A549 (cell line): ENCODE data around the gene CHCHD6. TPM values are rescaled to one million over a fixed set of nuclear protein-coding genes. Genes with fewer than 3 reads are reported as not detected.

Source experiments
- ATAC-seq, 2 experiments: fragments of 200-7000 bp in 1 of 2; fragments of >200 bp in 1 of 2; cut with Nextera tagmentation in 1 of 2; cut with Tn5 transposase in 1 of 2; 3 replicates each; pipeline versions ENCODE4 v1.8.0 to v1.9.1; 2018 to 2020; ENCODE audit warnings: mild to moderate bottlenecking in 1 of 2, moderate library complexity in 1 of 2
- CTCF ChIA-PET: fragments of 300-600 bp; sonication (Branson Sonifier 250); formaldehyde crosslinking; extraction: SDS; loops from one replicate; lab custom pipeline; 2021; ENCODE audit warnings: antibody characterized with exemption, inconsistent platforms; lab: Yijun Ruan, JAX
- POLR2A ChIA-PET: fragments of 350-600 bp; formaldehyde crosslinking; extraction: SDS; loops from one replicate; lab custom pipeline; 2021; ENCODE audit warnings: antibody characterized with exemption, inconsistent platforms; lab: Yijun Ruan, JAX
- DNase-seq, 2 experiments: peaks; one replicate each; pipeline versions ENCODE4 v3.0.0 to v3.0.0-alpha.2; 2011 to 2016; ENCODE audit warnings: low read depth in 1 of 2, low spot score in 1 of 2
- FAIRE-seq: peaks from 2 replicates; lab custom pipeline; 2011; peaks lifted over from hg19 to GRCh38; lab: Jason Lieb, UNC
- H3K27ac ChIP-seq, 2 experiments: fragments of >200 bp; sonication (Bioruptor Twin); formaldehyde crosslinking; 3 replicates each; pipeline ENCODE4 v1.5.1; 2016 to 2017
- H3K4me1 ChIP-seq: fragments of >200 bp; sonication (Bioruptor Twin); formaldehyde crosslinking; 3 replicates; pipeline ENCODE4 v1.6.1; 2016
- H3K4me2 ChIP-seq: fragments of >200 bp; sonication (Bioruptor Twin); formaldehyde crosslinking; 3 replicates; pipeline ENCODE4 v1.6.1; 2016
- H3K4me3 ChIP-seq: fragments of >200 bp; sonication (Bioruptor Twin); formaldehyde crosslinking; 3 replicates; pipeline ENCODE4 v1.5.1; 2016
- H3K9me3 ChIP-seq: fragments of >200 bp; sonication (Bioruptor Twin); formaldehyde crosslinking; 3 replicates; pipeline ENCODE4 v1.6.1; 2016
- CEBPB ChIP-seq, 2 experiments: fragments of >200 bp in 1 of 2; sonication (Bioruptor Twin) in 1 of 2; formaldehyde crosslinking in 1 of 2; IDR thresholded peaks; 2 replicates each; pipeline ENCODE4 v1.6.1; 2012 to 2016
- EP300 ChIP-seq, 2 experiments: fragments of >200 bp; sonication (Bioruptor Twin); formaldehyde crosslinking; IDR thresholded peaks; 2 replicates in 1 of 2; 3 replicates in 1 of 2; pipeline ENCODE4 v1.6.1; 2016 to 2017
- FOSB ChIP-seq: fragments of 250-450 bp; sonication (Bioruptor Pico); IDR thresholded peaks from 2 replicates; pipeline ENCODE4 v1.5.0; 2020; ENCODE audit warnings: mild to moderate bottlenecking, moderate library complexity
- FOSL2 ChIP-seq, 2 experiments: fragments of 450-650 bp in 1 of 2; fragments of >200 bp in 1 of 2; sonication (Bioruptor Twin) in 1 of 2; formaldehyde crosslinking; IDR thresholded peaks; 2 replicates each; pipeline versions ENCODE4 v1.5.0 to v1.6.1; 2016 to 2020; ENCODE audit warnings: mild to moderate bottlenecking in 1 of 2, moderate library complexity in 1 of 2
- HDAC2 ChIP-seq: fragments of 200-600 bp; sonication (generic); IDR thresholded peaks from 2 replicates; pipeline ENCODE4 v1.6.1; 2016
- HOXB13 ChIP-seq: fragments of 250-450 bp; sonication (Bioruptor Pico); IDR thresholded peaks from 2 replicates; pipeline ENCODE4 v1.5.0; 2020; ENCODE audit warnings: low read depth, mild to moderate bottlenecking, moderate library complexity
- KDM5A ChIP-seq: fragments of 200-600 bp; sonication (generic); IDR thresholded peaks from 2 replicates; pipeline ENCODE4 v1.6.1; 2016; ENCODE audit warnings: antibody characterized with exemption, mild to moderate bottlenecking
- MAZ ChIP-seq: fragments of 150-350 bp; IDR thresholded peaks from 2 replicates; pipeline ENCODE4 v1.6.1; 2014; ENCODE audit warnings: antibody characterized with exemption, low read depth, low read length, borderline replicate concordance
- MYC ChIP-seq: IDR thresholded peaks from 2 replicates; pipeline ENCODE4 v1.6.1; 2012; ENCODE audit warnings: mild to moderate bottlenecking, inconsistent platforms, low read length, improper control_type of control experiment, borderline replicate concordance
- PHF8 ChIP-seq: fragments of 200-600 bp; sonication (generic); IDR thresholded peaks from 2 replicates; pipeline ENCODE4 v1.6.1; 2016; ENCODE audit warnings: low read depth, mild to moderate bottlenecking, antibody characterized with exemption, moderate library complexity, borderline replicate concordance
- RFX5 ChIP-seq: fragments of 450-650 bp; IDR thresholded peaks from 2 replicates; pipeline ENCODE4 v1.7.1; 2014; ENCODE audit warnings: antibody characterized with exemption, mild to moderate bottlenecking, moderate library complexity
- ZC3H11A ChIP-seq: fragments of 450-650 bp; IDR thresholded peaks from 2 replicates; pipeline ENCODE4 v1.6.1; 2014; ENCODE audit warnings: antibody characterized with exemption, mild to moderate bottlenecking
- ZSCAN20 ChIP-seq: fragments of 250-450 bp; sonication (Bioruptor Pico); IDR thresholded peaks from 2 replicates; pipeline ENCODE4 v1.8.0; 2022; ENCODE audit warnings: mild to moderate bottlenecking, moderate library complexity
- WGBS: methylation state at CpG from one replicate; pipeline ENCODE4 v1.1.6; 2017; ENCODE audit errors: missing lambda C conversion rate; 5-methylcytosine and 5-hydroxymethylcytosine counted together
- polyA plus RNA-seq, 4 experiments: library from polyadenylated mRNA; depleted of rRNA in 3 of 4; stranded (reverse); fragments of >200 nt; fragmentation: RNase III in 1 of 4; extraction: RNeasy Plus Mini Kit Qiagen cat#74134 plus additional on column Dnase treatment in 1 of 4; gene quantifications; 2 replicates in 3 of 4; 3 replicates in 1 of 4; pipeline ENCODE4 v1.2.3, GENCODE V29; 2011 to 2017
- TF ChIP-seq, protein P1 (sequence below): IDR thresholded peaks from 2 replicates; pipeline ENCODE4 v1.6.1; 2012
- TF ChIP-seq, protein P2 (sequence below): IDR thresholded peaks from 2 replicates; pipeline ENCODE4 v1.6.1; 2012
- TF ChIP-seq, protein P3 (sequence below): fragments of 250-450 bp; sonication (Bioruptor Pico); IDR thresholded peaks from 2 replicates; pipeline ENCODE4 v1.5.0; 2021; ENCODE audit warnings: mild to moderate bottlenecking, moderate library complexity, borderline replicate concordance
- TF ChIP-seq, protein P4 (sequence below): fragments of >200 bp; sonication (Bioruptor Twin); formaldehyde crosslinking; IDR thresholded peaks from 3 replicates; pipeline ENCODE4 v1.5.1; 2016
- TF ChIP-seq, protein P5 (sequence below): fragments of 450-650 bp; IDR thresholded peaks from 2 replicates; pipeline ENCODE4 v1.6.1; 2014; ENCODE audit warnings: antibody characterized with exemption
- TF ChIP-seq, protein P6 (sequence below): fragments of >200 bp; sonication (Bioruptor Twin); formaldehyde crosslinking; IDR thresholded peaks from 2 replicates; pipeline ENCODE4 v1.6.1; 2016
- TF ChIP-seq, protein P7 (sequence below): fragments of >200 bp; sonication (Bioruptor Twin); formaldehyde crosslinking; IDR thresholded peaks from 3 replicates; pipeline ENCODE4 v1.6.1; 2016

Gene CHCHD6
- polyA plus RNA-seq, 2 of the 4 experiments (the other 2 are of a cell fraction) = 15.0 to 18.1 TPM

DNA sequence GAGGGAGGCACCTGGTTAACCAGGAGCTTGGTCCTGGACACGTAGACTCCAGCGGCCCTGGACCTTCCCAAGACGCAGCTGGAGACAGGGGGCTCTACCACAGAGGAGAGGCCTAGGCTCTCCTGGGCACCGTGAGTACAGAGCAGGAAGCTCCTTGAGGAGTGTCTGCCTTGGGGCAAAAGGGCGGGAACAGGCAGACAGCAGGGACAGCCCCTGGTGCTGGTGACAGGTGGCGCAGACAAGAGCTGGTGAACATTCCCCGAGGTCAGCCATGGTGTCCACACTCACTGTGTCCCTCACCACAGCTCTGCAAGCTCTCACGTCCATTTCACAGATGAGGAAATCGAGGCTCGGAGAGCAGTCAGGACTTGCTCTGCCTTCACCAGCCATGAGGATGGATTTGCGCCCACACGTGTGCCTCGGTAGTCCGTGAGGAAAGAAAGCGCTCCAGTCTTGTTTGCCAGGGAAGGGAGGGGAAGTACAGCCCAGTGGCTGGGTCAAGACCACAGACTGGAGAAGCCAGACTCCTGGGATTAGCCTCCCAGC lies 276.3 kb downstream of the CHCHD6 start:
- Histone ChIP-seq H3K4me3 (no peak overlapping the region), H3K9me3 (0 out of 3 replicates have a peak, but pooled peaks cover 5% of the 10 kb centered on the region), H3K4me2 (no peak overlapping the region), H3K4me1 (peaks cover 17% of the 10 kb centered on the region), H3K27ac (no peak overlapping the region)
- DNase-seq = no peak
- ATAC-seq = no peak
- FAIRE-seq = no peak
- TF ChIP-seq KDM5A (no peak), ZSCAN20 (CRISPR knock-in tag) (no peak), HDAC2 (no peak), FOSB (no peak), MAZ (no peak), HOXB13 (CRISPR knock-in tag) (no peak), RFX5 (no peak), MYC (no peak), PHF8 (no peak), ZC3H11A (no peak), FOSL2 (IDR thresholded peaks at IDR 0.05) (no peak), FOSL2 (CRISPR knock-in tag; IDR thresholded peaks at IDR 0.05) (no peak), EP300 (IDR thresholded peaks at IDR 0.05) (no peak), CEBPB (IDR thresholded peaks at IDR 0.05) (no peak)
- TF ChIP-seq, protein P1, sequence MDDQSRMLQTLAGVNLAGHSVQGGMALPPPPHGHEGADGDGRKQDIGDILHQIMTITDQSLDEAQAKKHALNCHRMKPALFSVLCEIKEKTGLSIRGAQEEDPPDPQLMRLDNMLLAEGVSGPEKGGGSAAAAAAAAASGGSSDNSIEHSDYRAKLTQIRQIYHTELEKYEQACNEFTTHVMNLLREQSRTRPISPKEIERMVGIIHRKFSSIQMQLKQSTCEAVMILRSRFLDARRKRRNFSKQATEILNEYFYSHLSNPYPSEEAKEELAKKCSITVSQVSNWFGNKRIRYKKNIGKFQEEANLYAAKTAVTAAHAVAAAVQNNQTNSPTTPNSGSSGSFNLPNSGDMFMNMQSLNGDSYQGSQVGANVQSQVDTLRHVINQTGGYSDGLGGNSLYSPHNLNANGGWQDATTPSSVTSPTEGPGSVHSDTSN = no peak
- TF ChIP-seq, protein P2, sequence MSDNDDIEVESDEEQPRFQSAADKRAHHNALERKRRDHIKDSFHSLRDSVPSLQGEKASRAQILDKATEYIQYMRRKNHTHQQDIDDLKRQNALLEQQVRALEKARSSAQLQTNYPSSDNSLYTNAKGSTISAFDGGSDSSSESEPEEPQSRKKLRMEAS = no peak
- TF ChIP-seq, protein P3, sequence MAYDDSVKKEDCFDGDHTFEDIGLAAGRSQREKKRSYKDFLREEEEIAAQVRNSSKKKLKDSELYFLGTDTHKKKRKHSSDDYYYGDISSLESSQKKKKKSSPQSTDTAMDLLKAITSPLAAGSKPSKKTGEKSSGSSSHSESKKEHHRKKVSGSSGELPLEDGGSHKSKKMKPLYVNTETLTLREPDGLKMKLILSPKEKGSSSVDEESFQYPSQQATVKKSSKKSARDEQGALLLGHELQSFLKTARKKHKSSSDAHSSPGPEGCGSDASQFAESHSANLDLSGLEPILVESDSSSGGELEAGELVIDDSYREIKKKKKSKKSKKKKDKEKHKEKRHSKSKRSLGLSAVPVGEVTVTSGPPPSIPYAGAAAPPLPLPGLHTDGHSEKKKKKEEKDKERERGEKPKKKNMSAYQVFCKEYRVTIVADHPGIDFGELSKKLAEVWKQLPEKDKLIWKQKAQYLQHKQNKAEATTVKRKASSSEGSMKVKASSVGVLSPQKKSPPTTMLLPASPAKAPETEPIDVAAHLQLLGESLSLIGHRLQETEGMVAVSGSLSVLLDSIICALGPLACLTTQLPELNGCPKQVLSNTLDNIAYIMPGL (CRISPR knock-in tag) = no peak
- TF ChIP-seq, protein P4, sequence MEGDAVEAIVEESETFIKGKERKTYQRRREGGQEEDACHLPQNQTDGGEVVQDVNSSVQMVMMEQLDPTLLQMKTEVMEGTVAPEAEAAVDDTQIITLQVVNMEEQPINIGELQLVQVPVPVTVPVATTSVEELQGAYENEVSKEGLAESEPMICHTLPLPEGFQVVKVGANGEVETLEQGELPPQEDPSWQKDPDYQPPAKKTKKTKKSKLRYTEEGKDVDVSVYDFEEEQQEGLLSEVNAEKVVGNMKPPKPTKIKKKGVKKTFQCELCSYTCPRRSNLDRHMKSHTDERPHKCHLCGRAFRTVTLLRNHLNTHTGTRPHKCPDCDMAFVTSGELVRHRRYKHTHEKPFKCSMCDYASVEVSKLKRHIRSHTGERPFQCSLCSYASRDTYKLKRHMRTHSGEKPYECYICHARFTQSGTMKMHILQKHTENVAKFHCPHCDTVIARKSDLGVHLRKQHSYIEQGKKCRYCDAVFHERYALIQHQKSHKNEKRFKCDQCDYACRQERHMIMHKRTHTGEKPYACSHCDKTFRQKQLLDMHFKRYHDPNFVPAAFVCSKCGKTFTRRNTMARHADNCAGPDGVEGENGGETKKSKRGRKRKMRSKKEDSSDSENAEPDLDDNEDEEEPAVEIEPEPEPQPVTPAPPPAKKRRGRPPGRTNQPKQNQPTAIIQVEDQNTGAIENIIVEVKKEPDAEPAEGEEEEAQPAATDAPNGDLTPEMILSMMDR = no peak
- TF ChIP-seq, protein P5, sequence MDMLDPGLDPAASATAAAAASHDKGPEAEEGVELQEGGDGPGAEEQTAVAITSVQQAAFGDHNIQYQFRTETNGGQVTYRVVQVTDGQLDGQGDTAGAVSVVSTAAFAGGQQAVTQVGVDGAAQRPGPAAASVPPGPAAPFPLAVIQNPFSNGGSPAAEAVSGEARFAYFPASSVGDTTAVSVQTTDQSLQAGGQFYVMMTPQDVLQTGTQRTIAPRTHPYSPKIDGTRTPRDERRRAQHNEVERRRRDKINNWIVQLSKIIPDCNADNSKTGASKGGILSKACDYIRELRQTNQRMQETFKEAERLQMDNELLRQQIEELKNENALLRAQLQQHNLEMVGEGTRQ = no peak
- TF ChIP-seq, protein P6, sequence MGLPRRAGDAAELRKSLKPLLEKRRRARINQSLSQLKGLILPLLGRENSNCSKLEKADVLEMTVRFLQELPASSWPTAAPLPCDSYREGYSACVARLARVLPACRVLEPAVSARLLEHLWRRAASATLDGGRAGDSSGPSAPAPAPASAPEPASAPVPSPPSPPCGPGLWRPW = no peak
- TF ChIP-seq, protein P7, sequence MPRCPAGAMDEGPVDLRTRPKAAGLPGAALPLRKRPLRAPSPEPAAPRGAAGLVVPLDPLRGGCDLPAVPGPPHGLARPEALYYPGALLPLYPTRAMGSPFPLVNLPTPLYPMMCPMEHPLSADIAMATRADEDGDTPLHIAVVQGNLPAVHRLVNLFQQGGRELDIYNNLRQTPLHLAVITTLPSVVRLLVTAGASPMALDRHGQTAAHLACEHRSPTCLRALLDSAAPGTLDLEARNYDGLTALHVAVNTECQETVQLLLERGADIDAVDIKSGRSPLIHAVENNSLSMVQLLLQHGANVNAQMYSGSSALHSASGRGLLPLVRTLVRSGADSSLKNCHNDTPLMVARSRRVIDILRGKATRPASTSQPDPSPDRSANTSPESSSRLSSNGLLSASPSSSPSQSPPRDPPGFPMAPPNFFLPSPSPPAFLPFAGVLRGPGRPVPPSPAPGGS = no peak
- WGBS = 82% methylated on average over 14 of the region's 15 CpGs
- POLR2A ChIA-PET = no interaction called here
- CTCF ChIA-PET = interaction anchor here (0.7 to 9.9 kb wide), 4 partner anchors 20 to 476 kb away, joined by 3 to 71 read pairs (median 6); no protein-coding TSS in a partner anchor
